8988T (cell line): ENCODE results near the gene BCL2.

Experiments
- DNase-seq: peaks from one replicate; pipeline ENCODE4 v3.0.0; 2011

BCL2 gene

DNA sequence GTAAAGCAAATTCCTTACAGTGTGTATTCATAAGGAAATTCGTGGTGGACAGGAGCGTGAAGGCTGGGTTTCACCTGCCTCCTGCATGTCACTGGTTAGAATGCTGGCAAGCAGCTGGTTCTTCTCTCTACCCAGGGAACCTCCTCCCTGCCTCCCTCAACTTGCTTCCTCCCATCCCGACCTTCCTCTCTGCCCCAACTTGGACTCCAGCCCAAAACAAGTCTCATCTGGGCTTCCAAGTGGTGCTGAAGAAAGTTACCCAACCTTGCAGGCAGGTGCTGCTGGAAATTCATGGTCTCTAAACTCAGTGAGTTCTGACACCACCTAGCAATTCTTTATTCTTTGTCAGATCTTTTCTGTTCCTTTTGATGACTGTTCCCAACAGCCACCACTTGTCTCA lies 184.5 kb downstream of the BCL2 start:
- DNase-seq = no peak

DNA sequence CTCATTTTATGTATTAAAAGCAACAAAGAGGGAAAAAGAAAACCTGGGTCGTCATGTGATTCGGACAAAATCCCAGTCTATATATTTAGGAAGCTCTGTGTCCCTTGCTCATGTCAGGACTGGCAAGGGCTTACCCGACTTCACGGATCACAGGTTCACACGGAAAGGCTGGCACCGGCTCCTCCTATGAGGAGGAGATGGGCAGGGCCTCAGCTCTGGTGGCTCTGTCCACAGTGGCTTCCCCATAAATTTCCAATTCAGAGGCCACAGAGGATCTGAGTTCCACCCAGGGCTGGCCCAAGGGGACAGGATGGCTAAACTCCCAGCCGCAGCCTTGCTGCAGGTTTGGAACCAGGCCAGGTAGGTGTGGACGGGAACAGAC lies 186.8 kb downstream of the BCL2 start:
- no peak for DNase-seq

DNA sequence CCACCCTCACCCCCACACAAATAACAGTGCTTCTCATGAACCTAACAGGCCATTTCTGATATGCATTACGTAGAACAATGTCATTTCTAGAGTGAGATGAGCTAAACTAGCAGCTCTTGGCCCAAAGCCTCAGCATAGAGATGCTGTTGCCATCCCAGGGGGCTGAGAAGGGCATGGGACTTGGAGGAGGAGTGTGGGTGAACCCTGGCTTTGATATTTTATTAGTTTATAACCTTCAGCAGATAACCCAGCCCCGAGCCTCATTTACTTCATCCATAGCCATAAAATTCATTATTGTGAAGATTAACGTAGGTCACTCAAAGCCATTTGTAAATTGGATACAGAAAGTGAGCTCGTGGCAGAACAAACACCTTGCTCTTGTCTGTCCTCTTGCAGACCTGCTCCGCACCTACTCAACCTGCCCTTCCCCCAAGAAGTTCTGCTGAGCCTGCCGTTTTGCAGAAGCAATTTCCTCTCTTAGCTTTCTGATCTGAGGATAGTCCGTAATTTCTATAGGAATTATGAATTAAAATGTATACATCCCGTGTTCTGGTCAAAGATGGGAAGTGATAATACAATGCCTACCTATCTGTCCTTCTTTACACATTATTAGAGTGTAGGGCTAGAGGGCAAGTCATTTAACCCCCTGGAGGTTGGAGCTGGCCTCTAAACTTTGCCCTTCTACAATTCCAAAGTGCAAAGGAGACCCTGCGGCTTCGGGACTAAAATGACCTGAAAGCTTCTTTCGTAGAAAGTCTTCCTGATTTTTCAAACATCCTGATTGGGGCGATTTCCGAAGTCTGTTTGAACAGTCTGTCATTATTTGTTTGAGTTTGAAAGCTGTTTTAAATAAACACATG lies 187.4 kb downstream of the BCL2 start:
- no peak for DNase-seq

GRCh38 chr18:63131106-63131958 lies 188.2 kb downstream of the BCL2 start:
- no peak for DNase-seq

GRCh38 chr18:63130176-63130575 lies 189.4 kb downstream of the BCL2 start:
- no peak for DNase-seq

DNA sequence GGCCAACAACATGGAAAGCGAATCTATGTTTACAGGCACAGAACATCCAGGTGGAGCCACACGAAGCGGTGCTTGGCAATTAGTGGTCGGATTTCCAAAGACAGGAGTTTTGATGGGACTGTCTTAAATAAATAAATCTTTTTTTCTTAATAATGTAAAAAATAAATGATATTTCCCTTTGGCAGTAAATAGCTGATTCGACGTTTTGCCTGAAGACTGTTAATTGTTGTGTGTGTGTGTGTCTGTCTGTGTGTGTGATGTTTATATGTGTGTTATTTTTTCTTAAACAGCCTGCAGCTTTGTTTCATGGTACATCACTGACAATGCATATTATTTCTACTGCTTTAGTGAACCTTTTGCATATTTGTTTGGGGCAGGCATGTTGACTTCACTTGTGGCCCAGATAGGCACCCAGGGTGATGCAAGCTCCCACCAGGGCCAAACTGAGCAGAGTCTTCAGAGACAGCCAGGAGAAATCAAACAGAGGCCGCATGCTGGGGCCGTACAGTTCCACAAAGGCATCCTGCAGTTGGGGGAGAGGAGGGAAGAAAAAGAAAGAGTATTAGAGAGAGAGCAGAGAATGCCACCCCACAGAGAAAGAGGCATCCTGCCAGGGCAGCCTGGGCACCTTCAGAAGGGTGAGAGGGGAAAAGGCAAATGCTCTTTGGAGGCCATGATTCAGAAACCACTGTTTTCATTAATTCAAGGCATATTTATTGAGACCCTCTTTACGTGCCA lies 191.2 kb downstream of the BCL2 start:
- no peak for DNase-seq

- DNase-seq = no peak
These were observed 193.2 kb downstream of the BCL2 start for GRCh38 chr18:63126134-63127069.

DNA sequence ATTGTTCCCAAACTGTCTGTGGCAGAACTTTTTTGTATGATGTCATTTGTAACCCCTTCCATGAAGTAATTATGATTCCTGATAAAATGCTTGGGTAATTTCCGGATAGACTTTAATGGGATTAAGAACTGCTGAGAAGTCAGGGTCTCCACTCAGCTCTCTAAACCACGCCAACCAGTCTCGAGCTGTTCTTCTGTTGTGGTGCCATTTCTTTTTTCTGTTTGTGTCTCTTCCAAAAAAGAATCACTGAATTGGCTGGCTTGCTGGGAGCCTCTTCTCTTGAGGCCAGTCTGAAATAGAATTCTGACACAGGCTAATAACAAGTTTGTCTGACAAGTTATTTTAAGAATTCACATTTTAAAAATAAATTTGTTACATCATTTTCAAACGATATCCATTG lies 198.9 kb downstream of the BCL2 start:
- DNase-seq = no peak

- DNase-seq = no peak
These were observed 199.9 kb downstream of the BCL2 start for GRCh38 chr18:63119647-63120046.

GRCh38 chr18:63113899-63114565 lies 205.5 kb downstream of the BCL2 start:
- DNase-seq = no peak

DNA sequence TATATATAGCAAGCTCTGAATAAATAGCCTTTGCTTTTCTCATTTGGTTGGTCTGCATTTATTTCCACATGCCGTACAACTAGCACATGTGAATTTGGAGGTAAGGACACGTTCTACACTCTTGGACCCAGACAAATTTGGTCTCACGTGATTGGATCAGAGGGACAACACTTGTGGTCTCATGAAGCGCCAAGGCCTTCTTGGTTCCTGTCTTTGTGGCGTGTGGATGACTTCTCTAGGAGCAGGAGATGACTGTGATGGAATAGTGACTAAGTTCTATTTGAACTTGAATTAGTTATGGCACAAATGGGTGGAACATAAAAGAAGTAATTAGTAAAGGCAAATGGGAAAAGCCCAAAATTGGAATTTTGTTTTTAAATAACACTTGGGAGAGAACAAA lies 206.9 kb downstream of the BCL2 start:
- no peak for DNase-seq

DNA sequence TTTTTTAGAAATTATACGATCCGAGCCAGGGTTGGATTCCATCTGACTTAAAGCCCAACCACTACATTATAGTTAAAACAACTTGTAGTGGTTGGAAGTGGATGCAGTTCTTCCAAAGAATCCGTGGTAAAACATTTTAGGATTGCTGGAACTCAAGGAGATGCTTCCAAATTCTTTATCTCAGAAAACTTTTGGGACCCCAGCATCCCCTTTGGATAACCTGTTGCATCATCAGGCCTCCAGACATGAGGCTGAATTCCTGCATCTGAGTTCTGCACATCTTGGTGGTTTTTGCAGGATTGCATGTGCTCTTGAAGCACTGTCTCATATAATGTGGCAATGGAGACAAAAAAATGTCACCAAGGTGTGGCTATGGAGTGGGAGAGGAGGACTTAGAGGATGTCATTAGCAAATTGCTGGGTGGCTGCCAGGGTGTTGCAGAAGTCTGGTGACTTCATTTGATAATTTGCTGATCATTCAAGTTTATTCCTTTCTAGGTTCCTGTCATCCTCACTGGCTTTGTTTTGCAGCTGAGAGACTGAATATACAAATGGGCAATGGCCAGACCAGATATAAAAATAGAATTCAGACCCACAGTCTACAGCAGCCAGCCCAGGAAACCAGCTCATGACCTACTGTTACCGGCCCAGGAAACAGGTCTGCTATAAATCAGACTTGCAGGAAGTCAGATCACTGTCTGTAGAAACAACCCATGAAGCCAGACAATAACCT lies 207.7 kb downstream of the BCL2 start:
- DNase-seq = no peak

DNA sequence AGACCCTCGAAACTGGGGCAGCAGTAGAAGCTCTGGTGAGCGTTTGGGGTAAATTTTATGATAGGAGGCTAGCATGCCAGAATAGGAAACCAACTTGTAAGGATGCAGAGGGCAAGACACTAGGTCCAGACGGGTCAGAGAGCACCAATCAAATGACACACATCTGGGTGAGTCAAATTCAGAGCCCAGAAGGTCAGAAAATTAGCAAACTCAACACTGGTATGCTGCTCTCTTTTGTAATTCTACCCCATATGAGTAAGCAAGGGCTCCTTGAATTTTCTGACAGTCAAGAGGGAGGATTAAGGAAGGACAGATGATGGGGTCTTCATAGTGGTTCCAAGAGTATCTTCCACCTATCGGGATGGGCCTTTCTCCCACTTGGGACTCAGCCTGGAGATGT lies 209.8 kb downstream of the BCL2 start:
- no peak for DNase-seq

GRCh38 chr18:63109022-63109421 lies 210.5 kb downstream of the BCL2 start:
- no peak for DNase-seq

- DNase-seq = no peak
These were observed 211.6 kb downstream of the BCL2 start for GRCh38 chr18:63107931-63108330.

DNA sequence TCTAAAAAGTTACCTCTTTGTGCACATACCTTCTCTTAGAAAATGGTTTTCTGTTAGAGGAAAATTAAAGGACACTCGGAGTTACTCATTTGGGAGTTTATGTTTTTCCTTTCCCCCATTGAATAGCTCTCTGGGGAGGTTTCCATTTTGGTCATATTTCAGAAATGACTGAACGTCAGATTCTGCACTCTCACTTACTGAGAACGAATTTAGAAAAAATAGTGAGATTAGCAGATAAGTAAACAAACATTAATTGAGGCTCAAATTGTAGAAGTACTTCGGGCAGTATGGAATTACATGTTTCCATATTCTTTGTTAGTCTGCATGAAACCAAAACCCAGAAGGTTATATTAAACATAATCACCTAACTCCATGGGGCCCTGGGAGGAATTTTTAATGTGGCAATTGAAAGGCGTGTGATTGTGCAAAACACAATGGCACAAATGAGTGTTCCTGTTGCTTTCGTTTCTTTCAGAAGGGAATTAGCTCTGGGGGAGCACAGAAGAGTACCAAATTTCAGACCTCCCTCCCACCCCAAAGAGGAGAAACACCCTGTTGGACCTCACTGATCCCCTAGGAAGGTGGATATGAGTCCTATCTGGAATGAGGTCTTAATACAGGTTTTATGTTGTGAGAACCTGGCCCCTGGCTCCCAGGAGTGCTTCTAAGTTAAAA lies 212.3 kb downstream of the BCL2 start:
- DNase-seq = no peak

- no peak for DNase-seq
These were observed 212.8 kb downstream of the BCL2 start for GRCh38 chr18:63106727-63107126.

DNA sequence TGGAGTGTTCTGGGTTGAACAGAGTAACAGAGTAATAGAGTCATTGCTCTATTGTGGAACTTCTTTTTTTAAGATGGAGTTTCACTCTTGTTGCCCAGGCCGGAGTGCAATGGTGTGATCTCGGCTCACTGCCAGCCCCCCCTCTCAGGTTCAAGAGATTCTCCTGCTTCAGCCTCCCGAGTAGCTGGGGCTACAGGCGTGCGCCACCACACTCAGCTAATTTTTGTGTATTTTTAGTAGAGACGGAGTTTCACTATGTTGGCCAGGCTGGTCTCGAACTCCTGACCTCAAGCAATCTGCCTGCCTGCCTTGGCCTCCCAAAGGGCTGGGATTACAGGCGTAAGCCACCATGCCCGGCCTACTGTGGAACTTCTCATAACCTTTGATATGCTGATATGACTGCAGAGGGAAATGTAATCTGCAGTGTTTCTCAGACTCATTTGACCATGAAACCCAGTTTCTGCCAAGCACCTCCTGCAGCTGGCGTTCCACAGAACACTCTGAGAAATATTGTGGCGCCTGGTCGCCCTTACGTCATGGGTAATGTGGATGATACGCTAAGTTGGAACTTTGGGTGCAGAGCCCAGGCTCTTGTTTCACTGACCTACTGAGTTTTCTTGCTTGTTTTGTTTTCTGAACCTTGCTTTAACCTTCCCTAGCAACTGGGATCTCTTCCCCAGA lies 213.8 kb downstream of the BCL2 start:
- no peak for DNase-seq

GRCh38 chr18:63104868-63105267 lies 214.7 kb downstream of the BCL2 start:
- DNase-seq = no peak
